ENCODE results near the gene SBF2.

The SBF2 gene

DNA sequence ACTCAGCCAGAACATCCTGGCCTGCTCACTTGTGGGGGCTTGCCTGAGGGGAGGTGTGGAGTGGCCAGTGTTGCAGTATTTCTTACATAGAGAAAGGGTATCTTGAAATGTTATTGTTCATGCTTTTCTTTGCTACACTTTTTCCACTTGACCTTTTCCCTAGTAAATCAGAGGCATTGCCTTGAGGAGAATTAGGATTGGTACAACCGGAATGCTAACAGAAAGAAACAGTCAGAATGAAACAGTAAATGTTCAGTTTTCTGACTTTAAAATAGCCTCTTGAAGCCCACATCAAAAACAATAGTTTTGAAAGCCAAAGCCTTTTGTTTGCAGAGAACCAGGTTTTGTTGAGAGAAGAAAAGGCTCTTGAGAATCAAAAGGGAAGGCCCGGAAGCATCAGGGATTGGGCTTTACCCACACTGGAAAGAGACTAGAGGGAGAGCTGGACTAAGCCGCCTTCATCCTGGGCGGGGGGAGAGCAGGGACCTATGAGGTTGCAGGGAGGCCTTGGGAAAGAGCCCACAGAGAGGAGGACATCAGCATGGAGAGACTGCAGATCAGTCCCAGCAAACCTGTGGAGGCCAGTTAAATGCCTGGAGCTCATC lies 23.2 kb upstream of the SBF2 start:
- no peak for DNase-seq

DNA sequence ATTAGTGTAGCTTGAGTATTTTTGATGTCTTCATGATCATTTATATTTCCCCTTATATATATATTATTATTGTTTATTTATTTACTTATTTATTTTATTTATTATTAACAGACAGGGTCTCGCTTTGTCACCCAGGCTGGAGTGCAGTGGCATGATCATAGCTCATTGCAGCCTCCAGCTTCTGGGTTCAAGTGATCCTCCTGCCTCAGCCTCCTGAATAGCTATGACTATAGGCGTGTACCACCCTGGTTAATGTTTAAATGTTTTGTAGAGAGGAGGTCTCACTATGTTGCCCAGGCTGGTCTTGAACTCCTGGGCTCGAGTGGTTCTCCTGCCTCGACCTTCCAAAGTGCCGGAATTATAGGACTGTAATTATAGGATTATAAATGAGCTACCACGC lies 21.1 kb upstream of the SBF2 start:
- no peak for DNase-seq

DNA sequence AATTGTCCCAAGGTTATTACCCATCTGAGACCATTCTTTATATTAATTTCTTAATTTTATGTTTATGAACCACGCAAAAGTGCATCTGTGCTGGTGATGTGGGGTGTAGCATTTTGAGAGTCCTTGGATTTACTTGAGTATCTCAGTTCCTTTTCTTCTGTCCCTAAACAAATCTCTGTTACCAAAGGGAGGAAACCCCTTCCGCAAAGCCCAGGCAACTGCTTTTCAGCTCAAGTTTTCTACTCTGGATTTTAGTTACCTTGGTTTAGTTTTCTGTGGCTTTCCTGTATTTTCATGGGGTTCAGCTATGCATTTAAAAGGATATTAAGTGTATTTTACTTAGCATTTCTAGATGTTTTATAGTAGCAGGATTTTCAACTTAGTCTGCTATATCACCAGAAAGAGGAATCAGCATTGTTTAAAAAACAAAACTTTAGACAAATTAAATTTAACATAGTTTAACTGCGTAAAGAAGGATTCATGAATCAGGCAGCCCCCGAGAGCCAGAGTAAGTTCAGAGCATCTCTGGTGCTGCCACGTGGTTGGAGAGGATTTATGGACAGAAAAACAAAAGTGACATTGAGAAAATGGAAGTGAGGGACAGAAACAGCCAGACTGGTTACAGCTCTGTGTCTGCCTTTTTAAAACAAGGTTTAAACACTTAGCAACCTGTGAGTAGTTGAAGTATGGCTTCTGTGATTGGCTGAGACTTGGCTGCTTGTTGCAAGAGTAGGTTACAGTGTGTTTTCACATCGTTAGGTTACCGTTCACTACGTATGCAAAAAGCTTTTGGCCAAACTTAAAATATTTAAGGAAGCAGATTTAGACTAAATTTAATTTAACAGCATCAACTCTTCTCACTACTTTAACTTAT lies 20.4 kb upstream of the SBF2 start:
- no peak for DNase-seq

DNA sequence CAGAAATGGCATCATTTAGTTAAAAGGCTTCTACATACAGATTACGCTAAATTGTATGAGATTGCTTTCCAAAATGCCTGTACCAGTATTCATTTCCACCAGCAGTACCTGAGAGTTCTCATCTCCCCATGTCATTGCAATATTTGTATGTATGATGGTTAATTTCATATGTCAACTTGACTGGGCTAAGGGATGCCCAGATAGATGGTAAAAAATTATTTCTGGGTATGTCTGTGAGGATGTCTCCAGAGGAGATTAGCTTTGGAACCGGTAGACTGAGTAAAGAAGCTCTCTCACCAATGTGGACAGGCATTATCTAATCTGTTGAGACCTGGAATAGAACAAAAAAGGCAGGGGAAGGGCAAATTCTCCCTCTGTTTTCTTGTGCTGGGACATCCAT lies 17.8 kb upstream of the SBF2 start:
- DNase-seq, result no peak

DNA sequence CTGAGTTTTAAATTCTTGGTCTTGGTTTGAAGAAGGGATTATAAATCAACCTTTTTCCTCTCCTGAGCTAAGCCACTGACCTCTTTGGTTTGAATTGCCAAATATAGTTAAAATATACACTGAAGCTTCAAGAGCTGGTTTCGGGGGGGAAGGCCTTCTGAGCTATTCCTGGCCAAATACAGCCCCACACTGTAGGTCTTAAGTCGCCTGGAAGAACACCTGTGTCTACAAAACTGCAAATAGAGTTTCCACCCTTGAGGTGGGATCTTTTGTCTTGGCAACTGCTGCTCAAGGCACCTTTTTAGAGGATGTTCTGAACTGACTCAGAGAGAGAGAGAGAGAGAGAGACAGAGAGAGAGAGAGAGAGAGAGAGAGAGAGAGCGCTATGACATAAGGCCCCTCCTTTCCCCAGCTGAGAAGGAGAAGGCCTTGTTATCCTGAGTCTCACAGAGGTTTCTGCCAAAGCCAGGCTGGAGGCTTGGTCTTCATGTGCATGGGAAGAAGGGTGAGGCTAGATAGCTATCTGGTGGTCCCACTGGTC lies 16.4 kb upstream of the SBF2 start:
- DNase-seq, result no peak

DNA sequence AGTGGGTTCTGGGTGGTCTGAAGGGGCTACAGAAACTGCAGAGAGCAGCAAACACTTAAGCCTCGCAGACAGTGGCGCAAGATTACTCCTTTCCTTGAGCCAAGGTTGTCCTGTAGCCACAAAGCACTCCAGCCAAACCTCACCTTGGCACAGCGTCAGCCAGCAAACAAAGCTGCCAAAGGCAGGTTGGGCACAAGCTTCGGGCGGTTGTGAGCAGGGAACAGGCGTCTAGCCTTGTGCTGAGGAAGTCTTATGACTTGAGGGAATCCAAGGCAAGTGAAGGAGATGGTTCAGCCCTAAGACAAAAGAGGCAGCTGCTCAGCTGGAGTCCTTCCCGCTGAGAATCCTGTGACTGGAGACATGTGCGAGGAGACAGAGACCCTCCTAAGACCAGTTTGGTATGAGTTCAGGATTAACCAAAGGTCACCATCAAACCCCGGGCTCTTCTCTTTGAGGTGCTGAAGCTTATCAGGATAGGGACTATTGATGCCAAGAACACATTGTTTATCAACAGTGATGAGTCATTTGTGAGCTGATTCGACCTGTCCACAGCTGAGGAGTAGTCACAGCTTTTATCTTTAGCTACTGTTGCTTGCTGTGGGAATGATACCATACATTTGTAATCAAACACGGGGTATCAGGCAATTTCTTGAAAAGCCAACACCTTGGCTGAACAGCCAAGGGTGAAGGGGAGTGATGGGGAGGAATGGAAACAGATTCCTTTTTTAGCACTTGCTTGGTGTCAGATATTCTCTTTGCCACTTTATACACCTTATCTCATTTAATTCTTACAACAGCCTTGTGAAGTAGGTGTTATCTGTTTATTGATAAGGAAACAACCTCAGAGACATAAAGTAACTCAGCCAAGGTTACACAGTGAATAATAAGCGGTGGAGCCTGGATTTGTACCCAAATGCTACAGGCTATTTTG lies 15.4 kb upstream of the SBF2 start:
- no peak for DNase-seq

DNA sequence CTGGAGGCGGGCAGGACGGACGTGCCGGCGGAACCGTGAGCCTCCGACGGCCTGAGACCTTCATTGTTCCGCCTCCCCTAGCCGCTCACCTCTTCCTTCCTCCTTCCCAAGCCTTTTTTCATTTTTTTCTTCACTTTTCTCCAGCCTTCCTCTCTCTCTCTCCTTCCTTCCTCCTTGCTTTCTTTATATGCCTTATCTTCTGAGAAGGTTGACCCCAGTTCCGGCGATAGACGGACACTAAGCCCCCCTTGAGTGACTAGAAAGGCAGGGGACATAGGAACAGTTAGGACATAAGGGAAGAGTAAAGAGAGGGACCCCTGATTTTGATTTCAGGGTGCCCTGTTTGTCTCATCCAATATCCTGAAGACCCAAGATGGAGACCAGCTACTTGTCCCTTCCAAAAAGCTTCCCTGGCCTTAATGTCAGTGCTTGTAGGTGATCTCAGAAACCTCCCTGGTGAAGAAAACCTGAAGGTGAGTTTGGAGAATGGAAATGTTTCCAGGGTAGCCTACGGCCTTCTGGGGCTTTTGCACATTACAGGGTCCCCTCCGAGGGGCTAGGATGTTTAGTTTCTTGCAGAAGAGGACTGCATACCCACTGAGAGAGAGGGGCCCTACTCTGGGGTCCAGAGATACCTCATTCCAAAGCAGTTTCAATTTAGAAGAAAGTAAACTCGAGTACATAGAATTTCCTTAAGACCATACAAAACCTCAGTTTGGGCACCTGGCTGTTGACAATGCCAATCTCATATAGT lies 14.4 kb upstream of the SBF2 start:
- no peak for DNase-seq

DNA sequence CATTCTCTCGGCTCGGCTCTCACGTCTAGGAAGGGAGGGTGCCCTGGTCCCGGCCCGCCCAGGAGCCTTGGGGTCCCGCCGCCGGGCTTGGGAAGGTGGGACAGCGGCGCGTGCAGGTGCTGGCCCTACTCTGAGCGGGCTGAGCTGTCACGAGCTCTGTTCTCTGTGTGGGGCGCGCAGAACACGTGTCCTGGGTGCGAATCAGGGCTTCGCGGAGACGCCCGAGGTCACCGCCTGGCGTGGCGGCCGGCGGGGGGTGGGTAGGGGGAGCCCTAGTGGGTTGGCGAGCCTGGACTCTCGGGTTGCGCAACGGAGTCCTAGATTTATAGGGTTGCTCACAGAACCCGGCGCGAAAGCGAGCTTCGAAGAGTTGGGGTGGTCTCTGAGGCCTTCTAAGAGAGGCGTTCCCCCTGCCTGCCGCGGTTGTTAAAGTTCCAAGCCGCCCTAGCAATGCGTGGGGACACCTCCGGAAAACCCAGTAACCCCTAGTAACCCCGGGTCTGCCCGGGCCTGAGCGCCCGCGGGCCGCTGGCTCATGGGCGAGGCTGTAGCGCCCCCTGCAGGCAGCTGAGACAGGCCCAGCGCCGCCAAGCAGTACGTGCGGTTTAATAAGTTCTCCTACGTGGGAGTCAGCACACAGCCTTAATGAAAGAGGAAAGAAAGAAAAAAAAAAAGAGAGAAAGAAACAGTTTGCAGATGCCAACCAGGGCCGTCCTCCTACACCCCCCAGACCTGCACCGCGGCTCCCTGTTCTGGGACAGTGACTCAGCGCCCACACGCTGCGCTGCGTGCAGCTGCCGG lies 13.6 kb upstream of the SBF2 start:
- DNase-seq, result peak; percentile 94

DNA sequence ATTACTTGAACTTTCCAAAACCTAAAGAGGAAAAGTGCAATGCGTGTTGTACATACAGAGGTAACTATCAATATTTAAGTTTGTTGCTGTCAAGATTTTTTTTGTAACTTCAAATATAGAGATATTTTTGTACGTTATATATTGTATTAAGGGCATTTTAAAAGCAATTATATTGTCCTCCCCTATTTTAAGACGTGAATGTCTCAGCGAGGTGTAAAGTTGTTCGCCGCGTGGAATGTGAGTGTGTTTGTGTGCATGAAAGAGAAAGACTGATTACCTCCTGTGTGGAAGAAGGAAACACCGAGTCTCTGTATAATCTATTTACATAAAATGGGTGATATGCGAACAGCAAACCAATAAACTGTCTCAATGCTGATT lies 13.0 kb upstream of the SBF2 start:
- DNase-seq, result no peak

DNA sequence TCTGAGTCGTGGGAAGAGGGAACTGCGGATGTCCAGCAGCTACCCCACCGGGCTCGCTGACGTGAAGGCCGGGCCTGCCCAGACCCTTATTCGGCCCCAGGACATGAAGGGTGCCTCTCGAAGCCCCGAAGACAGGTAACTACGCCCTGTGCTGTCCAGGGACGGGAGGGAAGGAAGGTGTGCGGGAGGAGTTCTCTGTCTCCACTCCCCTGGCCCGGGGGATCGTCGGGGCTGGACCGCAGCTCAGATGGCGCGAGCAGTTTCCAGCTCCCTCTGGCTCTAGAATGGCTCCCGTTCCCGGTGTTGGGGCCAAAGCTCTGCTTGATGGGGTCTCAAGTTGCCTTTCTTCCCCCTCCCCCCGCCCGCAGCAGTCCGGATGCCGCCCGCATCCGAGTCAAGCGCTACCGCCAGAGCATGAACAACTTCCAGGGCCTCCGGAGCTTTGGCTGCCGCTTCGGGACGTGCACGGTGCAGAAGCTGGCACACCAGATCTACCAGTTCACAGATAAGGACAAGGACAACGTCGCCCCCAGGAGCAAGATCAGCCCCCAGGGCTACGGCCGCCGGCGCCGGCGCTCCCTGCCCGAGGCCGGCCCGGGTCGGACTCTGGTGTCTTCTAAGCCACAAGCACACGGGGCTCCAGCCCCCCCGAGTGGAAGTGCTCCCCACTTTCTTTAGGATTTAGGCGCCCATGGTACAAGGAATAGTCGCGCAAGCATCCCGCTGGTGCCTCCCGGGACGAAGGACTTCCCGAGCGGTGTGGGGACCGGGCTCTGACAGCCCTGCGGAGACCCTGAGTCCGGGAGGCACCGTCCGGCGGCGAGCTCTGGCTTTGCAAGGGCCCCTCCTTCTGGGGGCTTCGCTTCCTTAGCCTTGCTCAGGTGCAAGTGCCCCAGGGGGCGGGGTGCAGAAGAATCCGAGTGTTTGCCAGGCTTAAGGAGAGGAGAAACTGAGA lies 12.2 kb upstream of the SBF2 start:
- peak; percentile 72 for DNase-seq

DNA sequence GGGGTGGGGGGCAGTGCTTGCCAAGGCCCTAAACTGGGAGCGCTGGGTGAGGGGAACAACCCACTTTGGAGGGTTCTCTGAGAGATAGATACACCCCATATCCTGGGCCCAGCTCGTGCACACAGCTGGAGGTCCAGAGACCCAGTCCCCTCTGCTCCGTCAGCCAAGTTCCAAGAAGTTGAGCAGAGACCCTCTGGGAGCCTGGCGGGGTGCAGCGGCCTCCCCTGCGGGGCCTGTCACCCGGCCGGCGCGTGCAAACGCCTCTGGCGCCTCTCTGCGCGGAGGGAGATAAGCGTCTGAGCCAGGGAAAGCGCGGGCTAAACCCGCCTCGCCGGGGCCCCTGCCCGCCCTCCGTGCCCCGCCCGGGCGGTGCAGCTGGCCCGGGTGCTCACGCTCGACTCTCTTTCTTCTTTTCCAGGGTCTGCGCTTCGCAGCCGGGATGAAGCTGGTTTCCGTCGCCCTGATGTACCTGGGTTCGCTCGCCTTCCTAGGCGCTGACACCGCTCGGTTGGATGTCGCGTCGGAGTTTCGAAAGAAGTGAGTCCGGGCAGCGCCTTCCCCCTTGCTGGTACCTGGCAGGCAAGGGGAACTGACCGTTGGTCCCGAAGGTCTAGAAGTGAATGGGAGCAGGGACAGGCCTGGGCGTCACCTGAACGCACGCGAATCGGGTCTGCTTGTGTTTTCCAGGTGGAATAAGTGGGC lies 11.4 kb upstream of the SBF2 start:
- DNase-seq, result peak; percentile 73

DNA sequence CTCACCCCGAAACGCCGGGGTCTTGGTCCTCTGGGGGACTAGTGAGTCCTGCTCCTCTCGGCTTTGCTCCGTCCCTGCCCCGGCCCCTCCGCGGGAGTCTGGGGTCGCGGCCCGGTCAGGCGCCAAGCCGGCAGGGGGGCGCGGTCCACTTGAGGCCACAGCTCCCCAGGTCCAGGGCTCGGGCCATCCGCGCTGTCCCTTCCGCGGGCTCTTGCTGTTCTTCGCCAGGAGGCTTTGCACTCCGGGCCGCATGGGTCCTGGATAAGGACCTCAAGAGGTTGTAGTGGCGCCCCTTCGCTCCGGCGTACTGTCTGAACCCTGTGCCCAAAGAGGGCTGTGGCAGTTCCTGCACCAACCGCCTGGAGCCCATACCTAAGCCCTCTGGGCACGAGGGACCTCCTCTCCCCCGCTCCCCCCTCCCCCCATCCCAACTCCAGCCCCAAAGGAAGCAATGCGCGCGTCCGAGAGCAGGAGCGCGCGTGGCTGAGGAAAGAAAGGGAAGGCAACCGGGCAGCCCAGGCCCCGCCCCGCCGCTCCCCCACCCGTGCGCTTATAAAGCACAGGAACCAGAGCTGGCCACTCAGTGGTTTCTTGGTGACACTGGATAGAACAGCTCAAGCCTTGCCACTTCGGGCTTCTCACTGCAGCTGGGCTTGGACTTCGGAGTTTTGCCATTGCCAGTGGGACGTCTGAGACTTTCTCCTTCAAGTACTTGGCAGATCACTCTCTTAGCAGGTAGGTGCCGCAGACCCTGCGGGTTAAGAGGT lies 10.7 kb upstream of the SBF2 start, which contains the start of gene ADM:
Gene ADM, plus strand, starts transcription at position 579 of the 767 bp plus-strand sequence. CDS start 628 bp downstream, outside the sequence.
- peak; percentile 73 for DNase-seq

DNA sequence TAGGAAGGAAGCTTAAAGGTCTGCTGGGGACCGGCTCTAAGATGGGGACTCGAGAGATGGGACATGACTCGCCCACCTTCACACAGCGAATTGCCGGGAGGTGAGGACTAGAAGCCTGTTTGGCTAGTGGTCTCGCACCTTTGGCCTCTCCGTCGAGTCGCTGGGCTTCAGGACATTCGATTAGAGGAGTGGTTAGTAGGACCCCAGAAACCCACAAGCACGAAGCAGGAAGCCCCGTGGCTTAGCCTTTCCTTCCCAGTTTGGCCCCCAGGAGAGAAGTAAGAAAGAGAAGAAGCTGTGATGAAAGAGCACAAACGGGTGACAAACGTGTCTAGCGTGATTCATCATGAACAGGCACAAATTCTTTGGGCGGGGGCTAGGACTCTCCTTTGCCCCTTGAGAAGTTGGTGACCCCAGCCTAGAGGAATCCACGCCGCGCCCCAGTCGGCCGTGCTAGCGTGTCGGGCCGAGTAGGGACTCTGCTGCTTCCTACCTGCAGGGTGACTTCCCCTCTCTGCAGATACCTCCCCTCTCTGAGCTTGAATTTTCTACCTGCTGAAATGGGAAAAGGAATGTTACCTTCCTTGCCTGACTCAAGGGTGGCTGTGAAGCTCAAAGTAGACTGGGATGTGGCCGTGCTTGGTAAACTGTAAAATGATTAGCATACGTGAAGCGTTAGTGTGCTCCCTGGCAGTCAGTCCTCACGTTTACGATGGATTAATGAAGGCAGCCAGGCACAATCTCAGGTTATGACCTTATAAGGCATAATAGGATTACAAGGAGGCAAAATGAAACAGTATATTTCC lies 9.7 kb upstream of the SBF2 start:
- peak; percentile 75 for DNase-seq

DNA sequence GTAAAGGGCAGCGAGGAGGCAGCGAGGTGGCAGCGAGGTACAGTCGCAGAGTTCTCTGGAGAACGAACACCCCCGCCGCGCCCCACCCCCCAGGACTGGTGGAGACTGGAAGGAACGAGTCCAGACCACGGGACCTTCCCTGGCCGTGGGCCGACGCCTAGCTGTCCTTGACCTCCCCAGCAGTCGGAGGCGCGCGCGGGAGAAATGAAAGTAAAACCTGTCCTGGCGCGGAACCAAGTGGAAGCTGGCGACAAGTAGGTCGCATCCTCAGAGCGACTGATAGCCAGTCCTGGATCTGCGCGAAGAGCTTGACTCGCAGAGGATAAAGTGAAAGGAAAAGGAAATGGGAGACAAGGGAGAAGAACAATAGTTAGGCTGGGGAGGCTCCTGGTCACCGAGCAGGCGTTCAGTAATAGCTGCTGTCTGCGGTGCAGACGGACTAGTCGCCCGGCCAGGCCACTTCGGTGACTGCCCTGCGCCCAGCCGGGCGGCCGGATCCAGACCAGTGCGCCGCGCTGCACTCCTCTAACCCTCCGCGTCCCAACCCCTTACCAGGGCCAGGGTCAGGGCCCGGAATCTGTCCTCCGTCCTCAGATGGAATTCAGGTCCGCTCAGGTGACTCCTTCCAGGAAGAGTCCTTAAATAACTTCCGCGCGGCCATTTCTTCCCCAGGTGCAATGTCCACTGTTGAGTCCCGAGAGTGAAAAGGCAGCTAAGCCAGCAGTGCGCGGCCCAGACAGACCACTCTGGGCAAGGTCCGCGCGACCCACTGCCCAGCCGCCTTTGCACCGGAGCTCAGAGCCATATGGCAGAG lies 8.9 kb upstream of the SBF2 start:
- DNase-seq, result peak; percentile 83

DNA sequence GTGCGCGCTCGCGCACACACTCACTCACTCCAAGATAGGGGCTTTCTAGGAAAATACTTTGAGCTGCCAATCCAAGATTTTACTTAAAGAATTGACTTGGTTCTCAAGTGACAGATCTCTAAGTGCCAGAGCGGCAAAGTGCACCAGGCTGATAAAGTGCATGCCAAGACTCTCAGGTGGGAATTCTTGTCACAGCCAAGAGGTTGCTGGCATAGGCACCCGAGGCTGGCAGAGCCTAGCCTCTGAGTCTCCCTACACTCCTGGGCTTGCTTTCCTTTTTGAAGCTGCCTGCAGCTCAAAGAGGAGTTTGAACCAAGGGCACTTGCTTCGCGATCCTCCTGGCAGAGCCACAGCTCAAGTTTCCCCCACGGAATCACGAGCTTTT lies 8.3 kb upstream of the SBF2 start:
- DNase-seq, result no peak

DNA sequence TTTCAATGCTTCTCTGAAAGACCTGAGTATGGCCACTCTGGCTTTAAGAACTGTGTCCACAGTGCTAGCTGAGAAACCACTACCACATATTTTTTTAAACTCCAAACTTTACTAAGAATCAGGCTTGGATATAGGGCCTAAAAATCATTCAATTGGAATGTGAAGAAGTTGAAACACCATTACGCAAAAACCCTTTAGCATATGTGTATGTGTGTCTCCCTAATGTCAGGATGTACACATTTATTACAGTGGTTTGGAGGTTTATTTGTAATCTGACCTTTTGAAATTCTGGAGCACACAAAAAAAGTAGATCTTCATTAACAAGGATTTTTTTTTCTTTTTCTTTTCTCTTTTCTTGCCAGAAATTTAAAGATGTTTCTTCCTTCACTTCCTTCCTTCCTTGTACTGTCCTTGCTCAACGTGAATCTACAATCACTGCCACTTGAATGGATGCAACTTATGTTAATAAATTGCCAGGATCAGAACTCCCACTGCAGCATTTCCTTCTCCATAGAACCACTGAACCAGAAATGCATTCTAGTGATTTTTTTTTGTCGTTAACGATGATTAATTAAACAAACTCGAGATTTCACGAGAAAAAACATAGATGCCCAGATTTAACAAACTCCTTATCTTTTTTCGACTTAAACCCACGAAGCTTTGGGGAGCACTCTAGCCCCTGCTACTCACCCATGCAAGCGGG lies 7.8 kb upstream of the SBF2 start:
- no peak for DNase-seq
